GM20431 (cell line): Measurements from ENCODE around the gene UHRF1.
"Not testable (repeated sequence)": the region's sequence is repeated elsewhere in the genome, so short reads cannot be mapped to it uniquely, and the experiment has no call there.

Experiments
- in situ Hi-C: fragments of 300-500 bp; cut with MseI, MboI; formaldehyde crosslinking; loops from one replicate; pipeline ENCODE4 v1.15.0; 2020; ENCODE audit warnings: low sequenced_read_pairs; ENCODE audit not compliant: unreplicated experiment

The UHRF1 gene

DNA sequence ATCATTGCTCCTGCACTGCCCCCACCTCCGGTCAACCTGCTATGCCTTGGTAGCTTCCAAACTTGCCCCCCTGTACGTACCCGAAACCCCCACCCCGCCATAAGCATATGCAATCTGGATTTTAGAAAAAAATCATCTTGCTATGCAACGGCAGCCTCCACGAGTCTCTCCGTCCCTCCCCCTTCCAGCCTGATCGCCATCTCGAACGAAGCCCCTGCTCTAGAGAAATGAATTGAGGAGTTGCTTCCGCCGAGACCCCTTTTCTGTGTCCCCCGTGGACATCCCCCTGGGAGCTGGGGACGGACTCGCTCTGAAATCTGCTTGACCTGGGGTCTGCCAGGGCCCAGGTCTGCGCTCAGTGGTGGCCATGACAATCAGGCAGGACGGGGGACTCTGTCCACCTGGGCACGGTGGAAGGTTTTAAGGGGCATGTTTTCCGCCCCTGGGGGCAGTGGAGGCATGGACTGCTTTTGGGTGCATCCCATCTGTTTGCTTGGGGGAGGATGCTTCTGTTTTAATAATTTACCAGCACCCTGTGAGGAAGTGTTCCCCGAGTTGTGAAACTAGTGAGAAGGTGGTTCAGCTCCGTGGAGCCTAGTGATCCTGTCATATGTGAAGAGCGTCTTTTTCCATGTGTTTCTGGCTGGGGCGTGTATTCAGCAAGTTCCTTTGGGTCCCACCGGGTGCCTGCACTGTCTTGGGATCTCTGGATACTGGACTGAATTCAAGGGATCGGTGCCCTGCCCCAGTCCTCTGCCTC lies 60.7 kb downstream of the UHRF1 start:
- in situ Hi-C loops: no loop called here

DNA sequence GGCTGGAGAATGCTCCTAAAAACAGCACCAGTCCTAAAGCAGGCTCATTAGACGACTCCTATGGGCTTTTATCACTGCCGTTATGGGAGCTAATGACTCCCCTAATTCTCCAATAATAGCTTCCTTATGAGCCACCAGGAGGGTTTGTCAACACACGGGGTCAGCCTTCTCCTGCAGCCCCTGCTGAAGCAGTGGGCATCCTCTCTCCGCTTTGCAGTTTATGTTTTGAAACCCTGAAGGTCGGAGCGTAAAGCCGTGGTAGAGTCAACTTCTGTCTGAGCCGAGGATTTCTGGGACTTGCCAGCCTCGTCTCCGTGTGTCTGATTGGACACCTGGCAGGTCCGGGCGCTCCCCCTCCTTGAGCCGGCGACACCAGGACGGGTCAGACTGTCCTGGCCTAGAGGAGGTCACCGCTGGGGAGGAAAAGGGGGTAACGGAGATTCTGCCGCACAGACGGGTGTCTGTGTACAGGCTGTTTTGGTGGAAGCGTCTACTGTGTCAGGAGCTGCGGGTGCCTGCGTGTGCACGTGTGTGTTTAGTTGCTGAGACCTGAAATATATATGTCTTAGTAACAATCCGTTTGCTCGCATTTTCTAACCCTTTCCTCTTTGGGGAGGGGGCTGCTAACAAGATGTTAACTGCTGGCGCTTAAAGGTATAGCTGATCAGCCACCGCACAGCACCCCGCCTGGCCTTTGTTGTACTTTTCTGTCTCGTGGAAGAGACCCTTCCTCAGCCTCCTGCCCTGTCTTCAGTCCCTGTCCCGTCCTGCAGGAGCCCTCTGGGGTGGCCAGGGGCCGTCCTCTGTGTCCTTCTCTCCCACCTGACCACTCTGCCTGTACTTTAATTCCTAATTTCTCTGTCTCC lies 61.5 kb downstream of the UHRF1 start:
- in situ Hi-C loops: no loop called here

DNA sequence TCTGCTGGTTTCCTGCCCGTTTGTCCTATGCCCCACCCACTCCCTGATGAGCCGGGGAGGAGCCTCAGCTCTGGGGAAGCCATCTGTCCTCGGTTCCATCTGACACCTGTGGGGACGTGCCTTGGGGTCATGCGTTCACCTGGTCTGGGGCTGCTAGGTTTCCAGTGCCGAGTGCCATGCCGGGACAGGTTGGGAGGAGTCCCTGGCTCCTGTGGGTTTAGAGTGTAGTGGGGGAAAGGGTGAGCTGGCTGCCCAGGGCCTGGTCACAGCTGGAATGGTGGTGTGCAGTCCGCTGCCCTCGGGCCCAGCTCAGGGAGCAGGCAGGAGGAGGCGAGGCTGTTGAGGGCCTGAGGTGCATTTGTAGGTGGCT lies 62.1 kb downstream of the UHRF1 start:
- in situ Hi-C loops: no loop called here

DNA sequence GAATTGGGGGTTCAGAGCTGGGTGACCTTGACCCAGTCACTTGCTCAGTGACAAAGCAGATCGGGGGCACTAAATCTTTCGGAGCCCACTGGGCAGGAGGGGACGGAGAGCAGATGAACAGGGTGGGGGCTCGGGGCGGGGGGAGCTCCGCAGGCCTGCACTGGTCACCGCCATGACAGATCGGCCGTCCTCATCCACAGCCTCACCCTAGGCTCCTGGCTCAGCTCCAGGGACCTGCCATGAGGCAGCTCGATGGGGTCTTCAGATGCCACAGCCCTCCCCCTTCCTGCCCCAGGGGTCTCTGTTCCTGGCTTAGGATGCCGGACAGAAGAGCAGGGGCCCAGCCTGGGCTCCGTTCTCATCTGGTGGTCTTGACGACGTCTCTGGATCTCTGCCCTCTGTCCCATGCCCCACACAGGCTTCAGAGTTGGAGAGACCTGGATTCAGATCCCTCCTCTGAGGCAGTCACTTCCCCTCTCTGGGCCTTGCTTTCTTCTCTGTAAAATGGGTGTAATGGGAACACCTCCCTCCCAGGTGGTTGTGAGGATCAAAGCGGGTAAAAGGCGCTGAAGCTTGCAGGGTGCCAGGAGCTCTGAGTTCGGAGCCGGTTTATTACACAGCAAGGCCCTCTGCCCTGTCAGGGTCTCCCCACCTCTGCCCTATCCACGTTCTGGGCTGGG lies 62.7 kb downstream of the UHRF1 start:
- in situ Hi-C loops: no loop called here

DNA sequence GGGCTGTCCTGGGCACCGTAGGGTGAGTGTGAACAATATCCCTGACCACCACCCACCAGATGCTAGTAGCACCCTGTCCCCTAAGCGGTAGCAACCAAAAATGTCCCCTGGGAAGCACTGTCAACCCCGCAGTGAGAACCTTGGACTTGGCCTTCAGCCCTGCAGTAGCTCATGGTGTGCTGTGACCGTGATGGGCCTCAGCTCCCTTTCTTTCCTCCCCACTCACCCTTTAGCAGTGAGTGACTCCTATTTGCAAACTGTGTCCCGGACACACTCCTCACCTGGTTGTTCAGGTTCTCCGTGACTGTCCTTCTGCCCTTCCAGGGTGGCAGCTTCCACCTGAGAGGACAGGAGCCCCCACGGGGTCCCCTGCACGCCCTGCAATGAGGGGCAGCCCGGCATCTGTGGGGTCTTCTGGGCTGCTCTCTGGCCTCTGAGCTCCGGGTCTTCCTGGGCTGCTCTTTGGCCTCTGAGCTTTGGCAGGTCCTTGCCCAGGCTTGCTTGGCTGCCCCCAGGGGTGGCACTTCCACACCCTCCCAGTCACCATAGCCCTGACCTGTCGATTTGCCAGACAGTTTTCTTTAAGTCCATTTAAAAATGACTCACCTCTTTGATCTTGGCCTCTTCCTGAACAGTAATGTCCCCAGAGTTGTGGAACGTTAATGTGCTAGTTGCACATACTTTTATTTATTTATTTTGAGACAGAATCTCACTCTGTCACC lies 63.4 kb downstream of the UHRF1 start:
- in situ Hi-C loops: no loop called here

DNA sequence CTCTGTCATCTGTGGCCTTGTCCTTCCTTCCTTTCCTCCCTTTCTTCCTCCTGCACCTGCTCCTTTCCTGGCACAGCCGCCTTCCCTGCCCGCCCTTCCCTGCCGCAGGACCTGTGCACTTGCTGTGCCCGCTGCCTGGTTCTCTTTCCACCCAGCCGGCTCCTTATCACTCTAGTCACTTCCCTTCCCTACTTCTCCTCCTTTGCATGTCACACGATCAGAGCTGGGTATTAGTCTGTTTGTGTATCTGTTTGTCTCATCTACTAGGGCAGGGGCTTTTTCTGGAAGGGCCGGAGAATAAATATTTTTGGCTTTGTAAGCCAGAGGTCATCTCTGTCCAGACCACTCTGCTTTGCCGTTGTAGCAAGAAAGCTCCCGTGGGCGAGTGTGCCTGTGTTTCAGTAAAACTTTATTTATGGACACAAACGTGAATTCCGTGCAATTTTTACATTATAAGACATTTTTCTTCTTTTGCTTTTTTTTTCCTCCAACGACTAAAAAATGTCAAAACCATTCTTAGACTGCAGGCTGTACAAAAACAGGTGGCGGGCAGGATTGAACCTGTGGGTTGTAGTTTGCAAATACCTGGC lies 65.7 kb downstream of the UHRF1 start:
- in situ Hi-C loops: no loop called here

DNA sequence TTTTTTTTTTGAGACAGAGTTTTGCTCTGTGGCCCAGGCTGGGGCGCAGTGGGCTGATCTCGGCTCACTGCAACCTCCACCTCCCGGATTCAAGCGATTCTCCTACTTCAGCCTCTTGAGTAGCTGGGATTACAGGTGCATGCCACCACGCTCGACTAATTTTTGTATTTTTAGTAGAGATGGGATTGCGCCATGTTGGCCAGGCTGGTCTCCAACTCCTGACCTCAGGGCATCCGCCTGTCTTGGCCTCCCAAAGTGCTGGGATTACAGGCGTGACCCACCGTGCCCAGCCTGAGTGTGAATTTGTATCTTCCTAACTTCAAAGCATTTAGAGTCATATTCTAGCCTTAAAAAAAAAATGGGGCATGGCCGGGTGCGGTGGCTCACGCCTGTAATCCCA lies 66.3 kb downstream of the UHRF1 start:
- in situ Hi-C loops: not testable (repeated sequence)

DNA sequence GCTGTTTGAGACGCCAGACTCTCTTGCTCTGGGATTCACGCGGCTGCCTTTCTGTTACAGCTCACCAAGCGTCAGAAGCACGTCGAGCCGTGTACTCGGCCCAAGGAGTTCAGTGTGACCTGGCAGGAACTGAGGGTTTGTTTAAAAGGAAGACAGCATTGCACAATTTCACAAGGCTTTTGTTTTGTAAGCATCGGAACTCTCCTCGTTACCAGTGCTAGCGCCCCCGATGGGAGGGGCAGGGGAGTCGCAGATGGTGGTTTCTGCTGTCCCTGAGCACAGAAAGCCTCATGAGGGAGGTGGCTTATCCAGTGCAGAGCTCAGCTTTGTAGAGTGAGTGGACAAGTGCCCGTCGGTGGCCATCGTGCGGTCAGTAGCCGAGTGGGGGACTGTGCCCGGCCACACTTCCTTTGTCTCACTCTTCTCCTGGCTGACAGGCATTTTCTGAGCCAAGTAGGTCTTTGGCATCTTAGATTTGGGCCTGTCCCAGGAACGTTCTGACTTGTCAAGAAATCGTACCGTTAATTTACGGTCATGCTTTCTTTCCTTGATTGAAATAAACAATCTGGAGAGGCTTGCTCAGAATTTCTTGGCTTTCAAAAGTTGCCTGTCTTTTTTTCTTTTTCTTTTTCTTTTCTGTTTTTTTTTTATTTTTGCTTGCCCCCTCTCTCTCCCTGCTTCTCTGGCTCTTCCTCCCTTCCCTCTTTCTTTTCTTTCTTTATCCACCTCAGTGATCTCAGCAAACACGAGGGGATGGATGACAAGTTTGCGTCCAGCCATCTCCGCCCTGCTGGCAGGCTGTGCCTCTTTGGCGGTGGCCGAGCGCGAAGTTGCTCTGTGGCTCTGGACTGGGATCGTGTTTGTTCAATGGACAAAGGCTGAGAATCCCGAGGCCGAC lies 67.3 kb downstream of the UHRF1 start:
- in situ Hi-C loops: no loop called here

DNA sequence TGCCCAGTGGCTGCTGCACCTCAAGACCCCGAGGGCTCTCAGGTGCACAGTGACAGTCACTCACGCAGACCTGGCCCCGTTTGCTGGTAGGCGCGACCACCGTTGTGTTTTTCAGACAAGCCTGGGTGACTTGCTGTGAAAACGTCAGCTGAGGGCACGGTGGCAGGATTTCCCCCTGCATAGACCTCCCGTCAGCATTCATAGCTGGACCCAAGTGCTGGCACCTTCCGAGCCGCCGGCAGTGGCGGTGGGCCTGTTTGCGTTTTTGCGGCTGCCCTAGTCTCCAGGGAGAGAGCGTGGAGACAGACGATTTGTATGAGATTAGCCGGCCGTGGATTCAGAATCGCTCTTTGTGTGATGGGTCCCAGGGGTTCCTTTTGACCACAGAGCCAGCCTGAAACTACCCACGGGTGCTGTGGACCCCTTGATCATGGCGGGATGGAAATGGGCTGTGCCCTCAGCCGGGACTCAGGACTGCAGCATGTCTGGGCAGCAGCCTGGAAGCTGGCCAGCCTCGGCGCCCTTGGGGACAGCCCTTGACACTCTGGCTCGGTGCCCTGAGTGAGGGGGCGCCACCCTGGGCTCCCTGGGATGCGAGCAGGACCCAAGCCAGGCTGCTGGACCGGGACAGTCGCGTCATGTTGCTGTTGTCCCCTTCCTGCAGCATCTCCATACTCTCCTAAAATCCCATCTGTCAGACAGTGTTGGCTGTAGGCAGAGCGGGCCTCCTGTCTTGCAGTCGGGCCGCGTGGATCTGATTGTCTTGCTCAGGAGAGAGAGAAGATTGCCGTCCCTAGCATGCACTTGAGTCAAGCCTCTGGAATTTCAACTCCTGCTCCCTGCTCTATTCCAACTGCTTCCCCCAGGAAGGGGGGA lies 68.2 kb downstream of the UHRF1 start:
- in situ Hi-C loops: no loop called here

DNA sequence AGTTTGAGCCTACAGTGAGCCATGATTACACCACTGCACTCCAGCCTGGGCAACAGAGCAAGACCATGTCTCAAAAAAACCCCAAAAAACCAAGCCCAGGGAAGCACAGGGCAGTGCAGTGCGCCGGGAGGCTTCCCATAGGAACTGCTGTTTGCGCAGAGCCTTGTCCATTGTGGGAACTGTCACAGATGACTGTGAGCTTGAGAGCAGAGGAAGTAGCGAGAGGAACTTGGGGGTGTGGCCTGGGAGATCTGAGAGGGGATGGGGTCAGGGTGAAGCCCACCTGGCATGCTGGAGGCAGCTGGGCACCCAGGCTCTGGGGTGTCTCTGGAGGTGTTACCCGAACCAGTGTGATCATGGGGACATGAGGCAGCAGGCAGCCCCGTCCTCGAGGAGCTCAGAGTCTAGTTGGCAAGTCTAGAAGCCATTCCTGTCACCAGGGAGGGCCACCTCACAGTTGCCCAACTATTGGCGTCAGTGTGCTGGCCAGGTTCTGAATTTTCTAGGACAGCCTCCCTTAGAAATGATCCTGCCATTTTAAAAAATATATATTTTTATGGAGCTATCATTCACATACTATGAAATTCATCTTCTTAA lies 70.0 kb downstream of the UHRF1 start:
- in situ Hi-C loops: no loop called here

DNA sequence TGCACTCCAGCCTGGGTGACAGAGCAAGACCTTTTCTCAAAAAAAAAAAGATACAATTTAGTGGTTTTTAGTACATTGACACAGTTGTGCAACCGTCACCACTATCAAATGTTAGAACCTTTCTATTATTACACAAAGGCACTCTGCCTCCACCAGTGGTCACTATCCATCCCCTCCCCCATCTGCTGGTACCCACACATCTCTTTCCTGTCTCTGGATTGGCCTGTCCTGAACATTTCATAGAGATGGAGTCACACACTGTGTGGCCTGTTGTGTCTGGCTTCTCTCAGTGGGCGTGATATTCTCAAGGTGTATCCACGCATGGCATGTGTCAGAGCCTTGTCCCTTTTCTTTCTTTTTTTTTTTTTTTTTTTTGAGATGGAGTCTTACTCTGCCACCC lies 70.8 kb downstream of the UHRF1 start:
- in situ Hi-C loops: no loop called here

DNA sequence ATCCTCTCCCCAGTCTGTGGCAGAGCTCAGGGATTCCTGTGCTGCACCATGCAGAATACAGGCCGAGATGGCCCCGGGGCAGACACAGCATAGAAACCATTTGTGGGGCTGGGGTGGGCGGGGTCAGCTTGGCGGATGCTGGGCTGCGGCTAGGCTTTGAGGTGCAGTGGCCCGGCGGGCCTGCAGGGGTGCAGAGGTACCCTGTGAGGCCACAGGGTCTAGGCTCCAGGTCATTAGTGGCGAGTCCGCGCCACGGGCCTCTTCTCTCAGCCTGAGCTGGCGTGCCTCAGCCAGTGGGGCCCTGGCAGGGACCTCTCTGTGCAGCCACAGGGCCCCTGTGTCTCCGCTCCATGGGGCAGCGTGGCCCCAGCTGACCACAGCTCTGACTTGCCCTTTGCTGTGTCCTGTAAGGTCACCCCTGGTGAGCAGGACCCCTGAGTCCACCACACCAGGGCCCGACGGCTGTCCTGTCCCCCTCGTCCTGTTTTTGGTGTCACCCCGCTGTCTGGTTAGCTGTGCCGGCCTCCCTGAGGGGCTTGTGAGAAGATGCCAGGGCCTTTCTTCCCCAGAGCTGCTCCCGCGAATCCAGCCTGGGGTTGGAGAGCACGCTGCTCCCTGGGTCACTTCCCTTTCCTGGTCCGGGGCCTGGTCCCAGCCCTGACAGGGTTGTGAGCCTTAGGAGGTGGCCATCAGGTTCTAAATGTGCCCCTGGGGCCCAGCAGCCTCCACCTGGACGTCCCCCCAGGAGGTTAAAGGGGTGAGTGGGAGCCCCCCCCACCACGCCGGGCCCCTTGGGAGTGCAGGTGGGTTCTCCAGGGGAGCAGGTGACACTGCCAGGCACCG lies 71.8 kb downstream of the UHRF1 start:
- in situ Hi-C loops: no loop called here

DNA sequence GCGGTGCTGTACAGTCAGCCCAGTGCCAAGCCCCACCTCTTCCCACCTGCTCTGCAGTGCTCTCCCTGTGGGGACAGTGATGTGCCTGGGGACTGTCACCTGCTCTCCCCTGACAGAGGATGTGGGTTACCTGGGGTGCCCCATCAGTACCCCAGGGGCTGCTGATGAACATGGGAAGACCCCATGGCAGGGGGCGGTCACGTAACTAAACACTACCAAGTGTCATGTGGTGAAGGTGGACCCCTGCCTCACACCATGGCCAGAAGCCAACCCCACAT lies 72.3 kb downstream of the UHRF1 start:
- in situ Hi-C loops: no loop called here

DNA sequence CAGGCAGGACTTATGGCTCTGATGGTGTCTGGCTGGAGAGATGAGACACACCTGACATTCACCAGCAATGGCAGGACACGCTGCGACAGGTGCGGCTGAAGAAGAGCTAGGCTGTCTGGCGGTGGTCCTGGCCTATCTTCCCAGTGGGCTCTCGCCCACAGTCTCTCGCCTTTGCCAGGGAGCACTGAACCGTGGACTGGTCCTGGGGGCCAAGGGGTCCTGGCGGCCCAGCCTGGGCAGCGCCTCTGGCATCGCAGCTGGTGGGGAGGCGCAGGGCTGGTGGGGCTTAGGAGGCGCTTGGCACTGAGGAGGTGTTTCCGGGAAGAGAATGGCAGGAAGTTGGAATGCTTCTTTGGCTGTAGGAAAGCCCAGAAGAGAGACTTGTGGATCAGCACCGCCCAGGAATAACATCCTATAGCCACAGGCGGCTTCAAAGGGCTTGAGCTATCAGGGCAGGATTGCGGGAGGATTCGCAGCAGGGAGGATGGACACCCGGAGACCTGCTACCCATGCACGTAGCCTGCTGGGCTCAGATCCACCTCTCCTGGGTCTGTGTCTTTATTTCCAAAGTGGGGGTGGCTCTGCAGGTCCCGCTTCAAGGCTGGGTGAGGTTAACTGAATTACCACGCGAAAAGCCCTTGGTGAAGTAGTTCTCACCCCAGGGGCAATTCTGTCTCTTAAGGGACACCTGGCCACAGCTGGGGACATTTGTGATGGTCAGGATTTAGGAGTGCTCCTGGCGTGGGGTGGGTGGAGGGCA lies 74.2 kb downstream of the UHRF1 start:
- in situ Hi-C loops: no loop called here

DNA sequence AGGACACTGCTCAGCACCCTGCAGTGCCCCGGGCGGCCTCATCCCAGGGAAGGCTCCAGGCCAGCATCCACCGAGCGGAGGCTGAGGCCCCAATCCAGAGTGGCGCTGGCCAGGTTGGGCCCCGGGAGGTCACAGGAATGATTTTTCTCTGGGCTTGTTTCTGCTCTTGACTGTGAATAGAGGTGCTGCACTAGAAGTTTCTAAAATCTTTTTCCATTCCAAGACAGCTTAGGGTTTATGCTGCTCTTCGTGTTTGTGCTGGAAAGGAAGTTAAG lies 74.7 kb downstream of the UHRF1 start:
- in situ Hi-C loops: no loop called here

DNA sequence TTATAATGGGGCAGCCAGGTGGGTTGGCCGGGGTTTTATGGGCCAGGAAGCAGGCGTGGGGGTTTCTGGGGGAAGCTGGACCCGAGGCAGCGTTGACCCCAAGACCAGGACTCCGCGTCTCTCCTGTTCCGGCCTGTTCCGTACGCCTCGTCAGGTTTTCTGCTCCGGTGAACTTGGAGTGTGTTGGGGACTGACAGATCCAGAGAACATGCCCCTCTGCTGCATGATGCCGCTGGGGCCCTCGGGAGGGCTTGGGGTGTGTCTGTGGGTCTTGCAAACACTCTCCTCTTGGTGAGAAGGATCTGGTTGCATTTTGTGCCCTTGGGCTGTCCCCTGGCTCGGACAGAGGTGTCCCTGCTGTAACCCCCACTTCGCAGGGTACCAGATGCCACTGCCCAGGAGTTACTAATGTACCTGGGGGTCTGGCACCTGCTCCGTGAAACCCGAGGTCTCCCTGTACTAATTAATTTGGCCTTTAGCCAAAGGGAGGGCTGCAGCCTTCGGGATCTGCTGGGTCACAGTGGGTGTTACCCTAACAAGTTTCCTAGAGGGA lies 75.2 kb downstream of the UHRF1 start:
- in situ Hi-C loops: no loop called here
